Measurements from ENCODE around the gene CDCP2.

CDCP2 gene

GRCh38 chr1:54160351-54160750 lies 7.6 kb upstream of the CDCP2 start:
- TF ChIP-seq ZFX (IDR thresholded peaks at IDR 0.05; ENCODE audit: borderline replicate concordance): no peak
- no peak for TF ChIP-seq CTCF (IDR thresholded peaks at IDR 0.05)
- no peak overlapping the region for H3K27ac ChIP-seq

GRCh38 chr1:54159733-54160316 lies 7.0 kb upstream of the CDCP2 start:
- no peak for TF ChIP-seq ZFX (IDR thresholded peaks at IDR 0.05; ENCODE audit: borderline replicate concordance)
- TF ChIP-seq CTCF (IDR thresholded peaks at IDR 0.05): no peak
- H3K27ac ChIP-seq: no peak overlapping the region

- no peak overlapping the region for H3K27ac ChIP-seq
- TF ChIP-seq CTCF (IDR thresholded peaks at IDR 0.05) (no peak), ZFX (IDR thresholded peaks at IDR 0.05; ENCODE audit: borderline replicate concordance) (no peak)
Observed at GRCh38 chr1:54158071-54158470, 5.3 kb upstream of the CDCP2 start.

- H3K27ac ChIP-seq: no peak overlapping the region
- TF ChIP-seq CTCF (IDR thresholded peaks at IDR 0.05) (no peak), ZFX (IDR thresholded peaks at IDR 0.05; ENCODE audit: borderline replicate concordance) (no peak)
Observed at GRCh38 chr1:54157401-54157800, 4.6 kb upstream of the CDCP2 start.

GRCh38 chr1:54156986-54157385 lies 4.2 kb upstream of the CDCP2 start:
- TF ChIP-seq CTCF (IDR thresholded peaks at IDR 0.05) (no peak), ZFX (IDR thresholded peaks at IDR 0.05; ENCODE audit: borderline replicate concordance) (no peak)

GRCh38 chr1:54156201-54156600 lies 3.4 kb upstream of the CDCP2 start:
- no peak overlapping the region for H3K27ac ChIP-seq
- no peak for TF ChIP-seq CTCF (IDR thresholded peaks at IDR 0.05)

More at GRCh38 chr1:54156986-54157385, 4.2 kb upstream of the CDCP2 start:
- no peak overlapping the region for H3K27ac ChIP-seq

- TF ChIP-seq ZFX (IDR thresholded peaks at IDR 0.05; ENCODE audit: borderline replicate concordance) (no peak), CTCF (IDR thresholded peaks at IDR 0.05) (no peak)
- no peak overlapping the region for H3K27ac ChIP-seq
Observed at GRCh38 chr1:54153535-54154439, 987 bp upstream of the CDCP2 start.

Measured in 22Rv1 (cell line).